HEK293 (cell line): ENCODE data around the gene SPINK1.

ENCODE experiments used
- ZBTB20 ChIP-seq: fragments of 450-650 bp; formaldehyde crosslinking; IDR thresholded peaks from 2 replicates; pipeline ENCODE4 v1.5.1; 2016; ENCODE audit warnings: missing biosample characterization, missing genetic modification characterization
- ZNF132 ChIP-seq: fragments of 450-650 bp; formaldehyde crosslinking; IDR thresholded peaks from 2 replicates; pipeline ENCODE4 v1.5.1; 2017; ENCODE audit warnings: missing biosample characterization, missing genetic modification characterization, borderline replicate concordance
- ZXDB ChIP-seq: fragments of 450-650 bp; formaldehyde crosslinking; IDR thresholded peaks from 2 replicates; pipeline ENCODE4 v1.5.1; 2016; ENCODE audit warnings: missing biosample characterization, missing genetic modification characterization
- TF ChIP-seq, protein P1 (sequence below): fragments of 450-650 bp; formaldehyde crosslinking; IDR thresholded peaks from 2 replicates; pipeline ENCODE4 v1.5.1; 2016; ENCODE audit warnings: missing biosample characterization, missing genetic modification characterization
- TF ChIP-seq, protein P2 (sequence below): fragments of 450-650 bp; formaldehyde crosslinking; IDR thresholded peaks from 2 replicates; pipeline ENCODE4 v1.5.1; 2016; ENCODE audit warnings: missing biosample characterization, missing genetic modification characterization
- TF ChIP-seq, protein P3 (sequence below): fragments of 450-650 bp; formaldehyde crosslinking; IDR thresholded peaks from 2 replicates; pipeline ENCODE4 v1.5.1; 2016; ENCODE audit warnings: missing biosample characterization, missing genetic modification characterization

DNA sequence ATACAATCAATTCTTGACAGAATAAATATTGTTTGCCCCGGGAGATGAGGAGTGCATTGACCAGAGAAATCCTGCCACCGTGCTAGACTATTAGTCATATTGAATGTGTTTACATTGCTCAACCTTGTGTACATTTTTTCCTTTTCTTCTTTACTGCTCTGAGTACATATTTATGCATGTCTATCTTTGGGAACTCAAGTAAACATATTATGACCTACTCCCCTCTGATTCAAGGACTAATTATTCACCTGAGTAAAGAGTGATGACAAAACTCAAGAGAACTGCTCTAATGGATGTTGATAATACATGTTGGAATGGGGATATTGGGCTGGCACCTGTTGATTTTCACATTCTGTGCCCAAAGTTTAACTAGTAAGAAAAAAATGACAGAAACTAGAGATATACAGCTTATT lies 3.9 kb upstream of the SPINK1 start:
- TF ChIP-seq, protein P1, sequence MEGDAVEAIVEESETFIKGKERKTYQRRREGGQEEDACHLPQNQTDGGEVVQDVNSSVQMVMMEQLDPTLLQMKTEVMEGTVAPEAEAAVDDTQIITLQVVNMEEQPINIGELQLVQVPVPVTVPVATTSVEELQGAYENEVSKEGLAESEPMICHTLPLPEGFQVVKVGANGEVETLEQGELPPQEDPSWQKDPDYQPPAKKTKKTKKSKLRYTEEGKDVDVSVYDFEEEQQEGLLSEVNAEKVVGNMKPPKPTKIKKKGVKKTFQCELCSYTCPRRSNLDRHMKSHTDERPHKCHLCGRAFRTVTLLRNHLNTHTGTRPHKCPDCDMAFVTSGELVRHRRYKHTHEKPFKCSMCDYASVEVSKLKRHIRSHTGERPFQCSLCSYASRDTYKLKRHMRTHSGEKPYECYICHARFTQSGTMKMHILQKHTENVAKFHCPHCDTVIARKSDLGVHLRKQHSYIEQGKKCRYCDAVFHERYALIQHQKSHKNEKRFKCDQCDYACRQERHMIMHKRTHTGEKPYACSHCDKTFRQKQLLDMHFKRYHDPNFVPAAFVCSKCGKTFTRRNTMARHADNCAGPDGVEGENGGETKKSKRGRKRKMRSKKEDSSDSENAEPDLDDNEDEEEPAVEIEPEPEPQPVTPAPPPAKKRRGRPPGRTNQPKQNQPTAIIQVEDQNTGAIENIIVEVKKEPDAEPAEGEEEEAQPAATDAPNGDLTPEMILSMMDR (tag by site-specific recombination), result no peak
- TF ChIP-seq ZNF132 (tag by site-specific recombination) (no peak), ZBTB20 (tag by site-specific recombination) (no peak), ZXDB (tag by site-specific recombination) (no peak)
- TF ChIP-seq, protein P2, sequence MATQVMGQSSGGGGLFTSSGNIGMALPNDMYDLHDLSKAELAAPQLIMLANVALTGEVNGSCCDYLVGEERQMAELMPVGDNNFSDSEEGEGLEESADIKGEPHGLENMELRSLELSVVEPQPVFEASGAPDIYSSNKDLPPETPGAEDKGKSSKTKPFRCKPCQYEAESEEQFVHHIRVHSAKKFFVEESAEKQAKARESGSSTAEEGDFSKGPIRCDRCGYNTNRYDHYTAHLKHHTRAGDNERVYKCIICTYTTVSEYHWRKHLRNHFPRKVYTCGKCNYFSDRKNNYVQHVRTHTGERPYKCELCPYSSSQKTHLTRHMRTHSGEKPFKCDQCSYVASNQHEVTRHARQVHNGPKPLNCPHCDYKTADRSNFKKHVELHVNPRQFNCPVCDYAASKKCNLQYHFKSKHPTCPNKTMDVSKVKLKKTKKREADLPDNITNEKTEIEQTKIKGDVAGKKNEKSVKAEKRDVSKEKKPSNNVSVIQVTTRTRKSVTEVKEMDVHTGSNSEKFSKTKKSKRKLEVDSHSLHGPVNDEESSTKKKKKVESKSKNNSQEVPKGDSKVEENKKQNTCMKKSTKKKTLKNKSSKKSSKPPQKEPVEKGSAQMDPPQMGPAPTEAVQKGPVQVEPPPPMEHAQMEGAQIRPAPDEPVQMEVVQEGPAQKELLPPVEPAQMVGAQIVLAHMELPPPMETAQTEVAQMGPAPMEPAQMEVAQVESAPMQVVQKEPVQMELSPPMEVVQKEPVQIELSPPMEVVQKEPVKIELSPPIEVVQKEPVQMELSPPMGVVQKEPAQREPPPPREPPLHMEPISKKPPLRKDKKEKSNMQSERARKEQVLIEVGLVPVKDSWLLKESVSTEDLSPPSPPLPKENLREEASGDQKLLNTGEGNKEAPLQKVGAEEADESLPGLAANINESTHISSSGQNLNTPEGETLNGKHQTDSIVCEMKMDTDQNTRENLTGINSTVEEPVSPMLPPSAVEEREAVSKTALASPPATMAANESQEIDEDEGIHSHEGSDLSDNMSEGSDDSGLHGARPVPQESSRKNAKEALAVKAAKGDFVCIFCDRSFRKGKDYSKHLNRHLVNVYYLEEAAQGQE (tag by site-specific recombination), result no peak
- TF ChIP-seq, protein P3, sequence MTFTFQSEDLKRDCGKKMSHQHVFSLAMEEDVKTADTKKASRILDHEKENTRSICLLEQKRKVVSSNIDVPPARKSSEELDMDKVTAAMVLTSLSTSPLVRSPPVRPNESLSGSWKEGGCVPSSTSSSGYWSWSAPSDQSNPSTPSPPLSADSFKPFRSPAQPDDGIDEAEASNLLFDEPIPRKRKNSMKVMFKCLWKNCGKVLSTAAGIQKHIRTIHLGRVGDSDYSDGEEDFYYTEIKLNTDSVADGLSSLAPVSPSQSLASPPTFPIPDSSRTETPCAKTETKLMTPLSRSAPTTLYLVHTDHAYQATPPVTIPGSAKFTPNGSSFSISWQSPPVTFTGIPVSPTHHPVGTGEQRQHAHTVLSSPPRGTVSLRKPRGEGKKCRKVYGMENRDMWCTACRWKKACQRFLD, result no peak
